ENCODE data around the gene ADCY5.

Gene ADCY5

DNA sequence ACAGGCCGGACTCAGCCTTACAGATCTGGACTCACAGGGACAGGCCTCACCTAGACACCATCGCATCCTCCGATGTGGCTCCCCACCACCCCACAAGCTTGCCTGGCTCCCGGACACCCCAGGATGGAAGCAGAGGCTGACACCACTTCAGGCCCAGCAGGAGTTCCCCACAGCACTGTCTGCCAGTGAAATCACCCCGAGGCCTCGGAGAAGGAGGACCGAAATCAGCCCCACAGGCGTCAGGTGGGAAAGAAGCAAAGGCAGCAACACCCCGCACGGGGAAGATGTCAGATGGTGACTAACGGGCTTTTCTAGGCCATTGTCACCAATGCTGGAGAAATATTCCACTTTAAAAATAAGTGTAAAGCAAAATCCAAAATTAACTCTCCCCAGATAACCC is 18.6 kb downstream of the ADCY5 start:
- no peak for DNase-seq
- Histone ChIP-seq H2AFZ (ENCODE audit: low read depth, low read length) (no peak overlapping the region), H3K4me2 (ENCODE audit: insufficient read depth, low read length) (no peak overlapping the region), H3K4me3 (ENCODE audit: low read depth in 1 of 2, low read length in 2 of 2) (no peak overlapping the region), H3K4me1 (ENCODE audit: insufficient read depth, low read length) (no peaks in the 10 kb centered on the region), H3K27ac (ENCODE audit: low read length) (no peak overlapping the region), H3K79me2 (ENCODE audit: insufficient read depth, low read length) (no peaks in the 10 kb centered on the region), H3K9ac (ENCODE audit: low read depth, low read length) (no peak overlapping the region), H3K9me3 (ENCODE audit: insufficient read depth, low read length, severe bottlenecking) (no peaks in the 10 kb centered on the region), H3K36me3 (ENCODE audit: insufficient read depth, low read length) (no peaks in the 10 kb centered on the region), H4K20me1 (ENCODE audit: insufficient read depth, low read length) (no peaks in the 10 kb centered on the region; the same call in 1 of the 2 replicates), H3K27me3 (ENCODE audit: insufficient read depth, low read length, poor library complexity) (peaks cover 11% of the 10 kb centered on the region)
- ATAC-seq (ENCODE audit: insufficient read depth, low read depth) = no peak
- TF ChIP-seq CTCF (IDR thresholded peaks at IDR 0.05; ENCODE audit: borderline replicate concordance, extremely low read depth, low read length, poor library complexity, severe bottlenecking) (no peak), EZH2 (IDR thresholded peaks at IDR 0.05; ENCODE audit: borderline replicate concordance, low read depth, low read length, severe bottlenecking) (no peak)

- no peak for DNase-seq
- Histone ChIP-seq H3K36me3 (ENCODE audit: insufficient read depth, low read length) (no peaks in the 10 kb centered on the region), H3K4me1 (ENCODE audit: insufficient read depth, low read length) (no peaks in the 10 kb centered on the region), H3K4me3 (ENCODE audit: low read depth in 1 of 2, low read length in 2 of 2) (no peak overlapping the region), H3K4me2 (ENCODE audit: insufficient read depth, low read length) (no peak overlapping the region), H3K9ac (ENCODE audit: low read depth, low read length) (no peak overlapping the region), H3K79me2 (ENCODE audit: insufficient read depth, low read length) (no peaks in the 10 kb centered on the region), H3K27ac (ENCODE audit: low read length) (no peak overlapping the region), H4K20me1 (ENCODE audit: insufficient read depth, low read length) (no peaks in the 10 kb centered on the region; the same call in 1 of the 2 replicates), H2AFZ (ENCODE audit: low read depth, low read length) (no peak overlapping the region), H3K27me3 (ENCODE audit: insufficient read depth, low read length, poor library complexity) (peaks cover 11% of the 10 kb centered on the region), H3K9me3 (ENCODE audit: insufficient read depth, low read length, severe bottlenecking) (no peaks in the 10 kb centered on the region)
- TF ChIP-seq CTCF (IDR thresholded peaks at IDR 0.05; ENCODE audit: borderline replicate concordance, extremely low read depth, low read length, poor library complexity, severe bottlenecking) (no peak), EZH2 (IDR thresholded peaks at IDR 0.05; ENCODE audit: borderline replicate concordance, low read depth, low read length, severe bottlenecking) (no peak)
- ATAC-seq (ENCODE audit: insufficient read depth, low read depth) = no peak
Measured at GRCh38 chr3:123429362-123430125, 19.3 kb downstream of the ADCY5 start.

GRCh38 chr3:123424999-123425712 is 23.7 kb downstream of the ADCY5 start:
- Histone ChIP-seq H3K27me3 (ENCODE audit: insufficient read depth, low read length, poor library complexity) (peaks cover 15% of the 10 kb centered on the region), H3K4me3 (ENCODE audit: low read depth in 1 of 2, low read length in 2 of 2) (no peak overlapping the region), H3K9me3 (ENCODE audit: insufficient read depth, low read length, severe bottlenecking) (no peaks in the 10 kb centered on the region), H3K27ac (ENCODE audit: low read length) (no peak overlapping the region), H3K36me3 (ENCODE audit: insufficient read depth, low read length) (no peaks in the 10 kb centered on the region), H3K4me2 (ENCODE audit: insufficient read depth, low read length) (no peak overlapping the region), H3K79me2 (ENCODE audit: insufficient read depth, low read length) (no peaks in the 10 kb centered on the region), H4K20me1 (ENCODE audit: insufficient read depth, low read length) (no peaks in the 10 kb centered on the region; the same call in 1 of the 2 replicates), H3K9ac (ENCODE audit: low read depth, low read length) (no peak overlapping the region), H2AFZ (ENCODE audit: low read depth, low read length) (no peak overlapping the region), H3K4me1 (ENCODE audit: insufficient read depth, low read length) (no peaks in the 10 kb centered on the region)
- no peak for DNase-seq
- ATAC-seq (ENCODE audit: insufficient read depth, low read depth) = no peak
- no peak for TF ChIP-seq EZH2 (IDR thresholded peaks at IDR 0.05; ENCODE audit: borderline replicate concordance, low read depth, low read length, severe bottlenecking)
- TF ChIP-seq CTCF (IDR thresholded peaks at IDR 0.05; ENCODE audit: borderline replicate concordance, extremely low read depth, low read length, poor library complexity, severe bottlenecking) = no peak
